HG03175 (cell line): ENCODE data around the gene FRMD8.
A peak's percentile ranks its signal among the peaks of the same experiment; 100 is the strongest.

Experiments
- ATAC-seq: cut with Tn5 transposase; IDR thresholded peaks from one replicate; pipeline ENCODE4 v1.9.1; 2021; ENCODE audit warnings: mild to moderate bottlenecking, moderate library complexity; ENCODE audit not compliant: unreplicated experiment

Gene FRMD8

GRCh38 chr11:65375012-65375411 lies 11.4 kb upstream of the FRMD8 start:
- no peak for ATAC-seq

- ATAC-seq, result no peak
Measured at GRCh38 chr11:65376138-65376713, 10.2 kb upstream of the FRMD8 start.

- no peak for ATAC-seq
Measured at GRCh38 chr11:65377036-65377435, 9.4 kb upstream of the FRMD8 start.

GRCh38 chr11:65377777-65378176 lies 8.7 kb upstream of the FRMD8 start:
- no peak for ATAC-seq

DNA sequence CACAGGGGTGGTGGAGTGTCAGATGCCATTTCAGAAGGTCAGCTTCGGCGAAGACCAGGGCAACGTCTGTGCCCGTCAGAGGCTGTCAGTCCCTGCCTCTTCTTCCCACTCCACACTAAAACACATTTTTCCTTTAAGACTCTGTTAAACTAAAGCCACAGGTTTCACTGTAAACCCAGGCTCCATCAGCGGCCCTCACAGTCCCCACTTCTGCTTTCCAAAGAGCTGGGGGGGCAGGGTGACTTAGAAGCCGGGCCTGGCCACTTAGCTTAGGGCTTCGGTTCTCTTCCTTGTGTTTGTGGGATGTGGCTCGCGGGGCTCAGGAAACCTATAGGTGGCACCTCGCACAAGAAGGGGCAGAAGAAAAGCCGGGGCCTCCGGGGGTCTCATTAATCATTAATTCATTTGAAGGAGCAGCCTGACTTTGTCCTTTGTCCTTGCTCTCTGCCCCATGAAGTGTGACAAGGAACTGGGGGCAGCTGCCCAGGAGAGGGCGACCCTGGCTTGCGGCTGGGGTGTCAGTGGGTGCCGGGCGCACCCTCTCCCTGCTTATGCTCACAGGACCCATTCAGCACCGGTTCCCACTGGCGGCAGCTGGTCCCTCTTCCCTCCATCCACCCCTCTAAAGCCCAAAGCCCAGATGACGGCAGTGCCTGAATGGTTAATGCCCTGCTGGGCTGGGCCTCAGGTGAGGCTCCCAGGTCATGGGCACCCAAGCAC lies 8.1 kb upstream of the FRMD8 start:
- no peak for ATAC-seq

- ATAC-seq, result no peak
Measured at GRCh38 chr11:65378928-65379638, 7.4 kb upstream of the FRMD8 start.

GRCh38 chr11:65379698-65380459 lies 6.6 kb upstream of the FRMD8 start:
- no peak for ATAC-seq

- ATAC-seq, result no peak
Measured at GRCh38 chr11:65380460-65381119, 5.8 kb upstream of the FRMD8 start.

- ATAC-seq, result peak; percentile 4
Measured at GRCh38 chr11:65381716-65382032, 4.8 kb upstream of the FRMD8 start.

GRCh38 chr11:65382033-65382803 lies 4.2 kb upstream of the FRMD8 start, which contains the start of gene SLC25A45:
Gene SLC25A45 (minus strand): TSS chr11:65382646. CDS start chr11:65381951, 695 bp downstream.
- ATAC-seq, result peak; percentile 52

DNA sequence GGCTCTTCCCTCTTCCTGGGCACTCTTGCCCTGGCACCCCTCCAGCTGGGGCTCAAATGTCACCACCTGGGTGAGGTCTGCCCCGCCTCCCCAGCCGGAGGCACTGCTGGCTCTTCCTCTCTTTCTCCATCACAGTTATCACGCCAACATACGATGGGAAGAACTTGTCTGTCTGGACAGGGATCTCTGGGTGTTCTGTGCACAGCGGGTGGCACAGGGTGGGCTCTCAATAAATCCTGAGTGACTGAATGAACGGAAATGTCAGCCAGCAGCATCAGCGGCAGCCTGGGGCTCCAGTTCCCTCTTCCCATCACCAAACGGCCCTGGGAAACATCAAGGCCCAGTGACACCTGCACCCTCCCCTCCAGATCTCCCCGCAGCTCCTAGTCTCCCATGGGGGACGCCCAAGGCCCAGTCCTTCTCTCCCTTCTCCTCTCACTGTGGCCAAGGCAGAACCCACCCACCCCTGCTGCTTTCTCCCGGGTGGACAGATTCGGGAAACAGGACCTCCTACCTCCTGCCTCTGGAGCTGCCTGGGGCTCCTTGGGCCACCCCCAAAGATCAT lies 3.6 kb upstream of the FRMD8 start:
- no peak for ATAC-seq

- ATAC-seq, result no peak
Measured at GRCh38 chr11:65383778-65384177, 2.7 kb upstream of the FRMD8 start.

- ATAC-seq, result no peak
Measured at GRCh38 chr11:65384301-65384889, 2.0 kb upstream of the FRMD8 start.

DNA sequence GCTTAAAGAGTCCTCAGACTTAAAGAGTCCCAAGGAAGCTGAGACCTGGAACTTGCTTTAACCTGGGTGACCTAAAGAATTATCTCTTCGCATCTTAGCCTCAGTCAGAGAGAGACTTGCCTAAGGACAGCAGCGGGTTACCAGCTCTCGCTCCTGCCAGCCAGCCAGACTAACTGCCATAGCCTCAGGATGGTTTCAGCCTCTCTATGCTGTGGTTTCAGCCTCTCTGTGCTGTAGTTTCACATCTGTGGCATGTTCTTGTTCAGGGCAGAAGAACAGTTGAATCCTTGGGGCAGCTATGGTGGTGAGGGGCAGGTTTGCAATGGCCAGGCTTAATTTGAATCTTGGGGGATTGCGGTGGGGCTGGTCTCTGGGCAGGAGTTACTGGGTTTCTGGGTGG lies 2.3 kb downstream of the FRMD8 start:
- ATAC-seq, result no peak

GRCh38 chr11:65389294-65389980 lies 3.0 kb downstream of the FRMD8 start:
- ATAC-seq, result no peak

DNA sequence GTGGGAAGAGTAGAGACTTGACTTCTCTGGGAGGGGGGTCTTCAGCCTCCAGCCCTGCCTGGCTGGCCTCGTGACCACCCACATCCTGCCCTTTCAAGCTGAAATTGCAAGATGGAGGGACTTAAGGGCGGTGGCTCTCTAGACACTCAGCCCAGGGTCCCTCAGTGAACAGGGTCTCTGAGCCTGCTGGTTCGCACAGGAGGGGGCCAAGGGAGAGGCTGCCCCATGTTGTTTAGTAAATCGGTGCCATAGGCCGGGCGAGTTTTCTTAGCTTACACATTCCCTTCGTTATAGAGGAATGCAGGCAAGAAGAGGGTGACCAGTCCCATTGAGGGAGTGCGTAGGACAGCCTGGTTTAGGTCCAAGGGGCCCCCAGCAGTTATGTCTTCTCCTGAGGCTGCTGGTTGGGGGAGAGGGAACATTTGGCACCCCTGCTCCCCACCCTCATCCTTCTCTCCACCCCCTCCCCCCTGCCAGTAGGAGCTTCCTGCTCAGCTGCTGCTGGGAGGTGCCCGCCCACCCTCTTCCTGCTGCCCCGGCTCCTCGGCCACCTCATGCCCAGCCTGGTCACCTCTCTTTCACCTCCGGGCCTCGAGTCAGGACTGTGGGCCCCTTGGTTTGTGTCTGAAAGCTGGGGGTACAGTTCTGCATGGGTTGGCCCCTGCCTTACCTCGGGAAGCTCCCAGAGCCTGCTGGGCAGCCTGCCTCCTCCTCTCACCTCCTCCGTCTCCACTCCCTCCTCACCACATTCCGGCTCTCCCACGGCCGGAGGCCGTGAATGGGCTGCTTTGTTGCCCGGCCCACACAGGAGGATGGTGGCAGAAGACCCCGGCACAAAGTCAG lies 3.9 kb downstream of the FRMD8 start:
- ATAC-seq, result no peak

- no peak for ATAC-seq
Measured at GRCh38 chr11:65390996-65391395, 4.6 kb downstream of the FRMD8 start.
